Skin of body (tissue), 2 donors: Measurements from ENCODE around the gene C1orf94. TPM values are rescaled to one million over a fixed set of nuclear protein-coding genes. Genes with fewer than 3 reads are reported as not detected.

Experiments used
- DNase-seq: peaks from one replicate; lab custom pipeline; 2025; lab: John Stamatoyannopoulos, UW
- total RNA-seq: library from RNA; depleted of rRNA; stranded (reverse); fragments of >200 nt; gene quantifications from one replicate; pipeline ENCODE4 v1.2.3, GENCODE V29; 2014

C1orf94 gene
- total RNA-seq, 1 donor from 2014 or later: 0.10 TPM

GRCh38 chr1:34262023-34262853 is 85.5 kb downstream of the C1orf94 start:
- no peak for DNase-seq

- no peak for DNase-seq
Observed at GRCh38 chr1:34262921-34263320, 86.2 kb downstream of the C1orf94 start.

- no peak for DNase-seq
Observed at GRCh38 chr1:34263406-34263805, 86.7 kb downstream of the C1orf94 start.

GRCh38 chr1:34265396-34265795 is 88.7 kb downstream of the C1orf94 start:
- DNase-seq: no peak

GRCh38 chr1:34266127-34266951 is 89.6 kb downstream of the C1orf94 start:
- DNase-seq: no peak

- no peak for DNase-seq
Observed at GRCh38 chr1:34267326-34267725, 90.6 kb downstream of the C1orf94 start.

- DNase-seq: no peak
Observed at GRCh38 chr1:34268311-34268954, 91.7 kb downstream of the C1orf94 start.

Other genes starting within 250 kb of the C1orf94 start
- 2.4 TPM for gene CSMD2, start 11.7 kb upstream of the C1orf94 start, total RNA-seq